Panc1 (cell line): ENCODE data around the gene PARP3.
"Not testable (repeated sequence)": the region's sequence is repeated elsewhere in the genome, so short reads cannot be mapped to it uniquely, and the experiment has no call there.

Experiments used
- CTCF ChIP-seq: fragments of 450-650 bp; IDR thresholded peaks from 2 replicates; pipeline ENCODE4 v1.5.1; 2017; ENCODE audit warnings: mild to moderate bottlenecking
- POLR2AphosphoS5 ChIP-seq: IDR thresholded peaks from 2 replicates; pipeline ENCODE4 v1.6.1; 2012; ENCODE audit warnings: mild to moderate bottlenecking, low read depth, low read length, moderate library complexity
- REST ChIP-seq, 2 experiments: IDR thresholded peaks; 2 replicates each; pipeline ENCODE4 v1.6.1; 2011 to 2012; ENCODE audit warnings: low read depth in 2 of 2, control low read depth in 1 of 2, low read length in 1 of 2, mild to moderate bottlenecking in 1 of 2, moderate library complexity in 1 of 2; ENCODE audit not compliant: insufficient read depth in 1 of 2
- TCF7L2 ChIP-seq: IDR thresholded peaks from 2 replicates; pipeline ENCODE4 v1.6.1; 2011; ENCODE audit warnings: mild to moderate bottlenecking, low read depth, low read length, inconsistent platforms

- not testable (repeated sequence) for TF ChIP-seq TCF7L2; CTCF; REST (IDR thresholded peaks at IDR 0.05; ENCODE audit: insufficient read depth in 1 of 2, low read depth in 2 of 2, low read length in 1 of 2); POLR2AphosphoS5
Observed at GRCh38 chr3:51902361-51902760, 39.8 kb upstream of the PARP3 start.
